SJSA1 (cell line): ENCODE measurements around the gene TAP1. TPM values are rescaled to one million over a fixed set of nuclear protein-coding genes. Genes with fewer than 3 reads are reported as not detected.

Experiments
- DNase-seq, 2 experiments: peaks; one replicate each; pipeline ENCODE4 v3.0.0-alpha.2; 2015 to 2020; ENCODE audit warnings: low spot score in 2 of 2, low read depth in 1 of 2
- H3K27ac ChIP-seq: fragments of 250-450 bp; sonication (Bioruptor Pico); 2 replicates; pipeline ENCODE4 v1.5.1; 2020; ENCODE audit warnings: mild to moderate bottlenecking, moderate library complexity
- H3K27me3 ChIP-seq: fragments of 250-450 bp; sonication (Bioruptor Pico); replicated peaks from 2 replicates; pipeline ENCODE4 v1.5.1; 2020; ENCODE audit warnings: mild to moderate bottlenecking, moderate library complexity
- H3K36me3 ChIP-seq: fragments of 250-450 bp; sonication (Bioruptor Pico); 2 replicates; pipeline ENCODE4 v1.5.1; 2020; ENCODE audit warnings: mild to moderate bottlenecking
- H3K4me1 ChIP-seq: fragments of 250-450 bp; sonication (Bioruptor Pico); replicated peaks from 2 replicates; pipeline ENCODE4 v1.6.1; 2021; ENCODE audit warnings: mild to moderate bottlenecking
- H3K4me3 ChIP-seq: fragments of 250-450 bp; sonication (Bioruptor Pico); 2 replicates; pipeline ENCODE4 v1.5.1; 2020; ENCODE audit warnings: mild to moderate bottlenecking
- H3K9me3 ChIP-seq: fragments of 250-450 bp; sonication (Bioruptor Pico); replicated peaks from 2 replicates; pipeline ENCODE4 v1.5.1; 2020; ENCODE audit warnings: mild to moderate bottlenecking
- total RNA-seq: library from RNA; depleted of rRNA; stranded (reverse); fragments of >200 nt; shearing (Covaris generic); gene quantifications from 2 replicates; pipeline ENCODE4 v1.2.3, GENCODE V29; 2014

TAP1 gene
- total RNA-seq, 1 experiment from 2014 or later = 106 TPM

DNA sequence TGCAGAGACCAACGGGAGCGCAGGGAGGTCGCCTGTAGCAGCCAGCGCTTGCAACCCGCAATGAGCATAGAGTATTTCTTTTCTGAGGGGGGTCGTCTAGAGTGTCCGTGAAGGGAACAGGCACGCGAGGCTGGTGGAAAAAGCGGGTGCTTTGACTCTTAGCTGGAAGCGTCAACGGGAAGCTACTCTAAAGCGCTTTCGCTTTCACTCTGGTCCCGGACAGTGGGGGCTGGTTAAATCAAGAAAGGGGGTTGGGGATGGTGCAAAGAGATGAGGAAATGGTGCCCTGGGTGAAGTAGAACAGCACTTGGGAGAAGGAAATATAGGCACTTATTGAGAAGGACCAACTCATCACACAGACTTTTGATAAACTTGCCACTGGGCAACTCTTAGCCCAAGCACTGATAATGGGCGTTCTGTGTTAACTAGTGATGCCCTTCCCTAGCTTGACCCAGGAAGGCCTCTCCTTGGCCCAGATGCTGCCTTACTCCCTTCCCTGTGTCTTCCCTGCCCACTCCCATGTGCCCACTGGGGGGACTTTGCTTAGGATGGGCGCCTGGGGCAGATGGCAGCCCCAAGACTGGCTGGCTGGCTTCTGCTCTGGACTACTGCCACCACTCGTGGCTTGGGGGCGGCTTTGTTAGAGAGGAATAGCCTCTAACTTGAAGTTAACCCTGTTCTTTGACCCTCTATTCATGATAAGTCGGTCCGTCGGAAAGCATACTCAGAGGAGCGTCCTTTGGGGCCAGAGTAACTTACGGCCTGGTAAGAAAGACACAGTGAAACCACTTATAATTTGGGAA, 1.1 kb upstream of the TAP1 start:
- peak in 1 of 2 experiments; percentile 45 for DNase-seq
- Histone ChIP-seq H3K9me3 (no peaks in the 10 kb centered on the region), H3K27me3 (no peaks in the 10 kb centered on the region), H3K4me3 (peak overlapping the region; percentile 69), H3K4me1 (peaks cover 15% of the 10 kb centered on the region), H3K36me3 (peaks cover 49% of the 10 kb centered on the region), H3K27ac (peak overlapping the region; percentile 81)

- peak in 1 of 2 experiments; percentile 55 for DNase-seq
- Histone ChIP-seq H3K27ac (peak overlapping the region; percentile 81), H3K36me3 (peaks cover 50% of the 10 kb centered on the region), H3K27me3 (no peaks in the 10 kb centered on the region), H3K4me1 (peaks cover 15% of the 10 kb centered on the region), H3K9me3 (no peaks in the 10 kb centered on the region), H3K4me3 (peak overlapping the region; percentile 69)
Observed at GRCh38 chr6:32852844-32853540, 512 bp downstream of the TAP1 start.

DNA sequence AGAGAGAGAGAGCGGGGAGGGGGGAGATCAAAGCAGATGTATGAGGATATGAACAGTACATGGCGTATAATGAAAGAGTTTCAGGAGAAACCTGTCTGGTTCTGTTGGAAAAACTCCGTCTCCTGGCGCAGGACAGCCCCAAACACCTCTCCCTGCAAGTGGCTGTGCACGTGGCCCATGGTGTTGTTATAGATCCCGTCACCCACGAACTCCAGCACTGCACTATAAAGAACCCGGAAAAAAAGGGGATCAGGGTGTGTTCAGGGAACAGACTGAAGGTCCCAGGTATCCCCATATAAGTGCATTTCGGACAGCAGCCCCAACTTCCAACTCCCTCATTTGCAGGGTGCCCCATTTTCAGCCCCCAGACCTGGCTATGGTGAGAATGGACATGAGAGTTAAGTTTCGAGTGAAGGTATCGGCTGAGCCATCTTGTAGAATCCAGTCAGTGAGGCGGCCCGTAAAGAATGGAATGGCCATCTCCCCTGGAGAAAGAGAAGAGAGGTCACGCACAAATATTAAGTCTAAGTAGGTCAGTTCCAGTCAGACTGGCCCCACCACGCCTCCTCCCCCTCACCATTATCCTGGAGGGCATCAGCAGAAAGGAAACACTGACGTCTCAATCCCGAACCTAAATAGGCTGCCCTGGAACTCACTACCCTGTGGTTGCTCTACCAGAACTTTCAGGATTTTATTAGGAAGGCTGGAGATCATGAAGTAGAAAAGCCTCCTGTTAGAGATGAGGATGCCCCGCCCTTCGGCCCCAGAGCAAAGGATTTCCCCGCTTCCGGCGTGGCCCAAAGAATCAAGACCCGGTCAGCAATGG, 1.3 kb downstream of the TAP1 start:
- Histone ChIP-seq H3K27ac (peak overlapping the region; percentile 81), H3K4me1 (peaks cover 15% of the 10 kb centered on the region)
- DNase-seq = peak in 1 of 2 experiments; percentile 23

GRCh38 chr6:32851025-32851424, 2.5 kb downstream of the TAP1 start:
- Histone ChIP-seq H3K27ac (no peak overlapping the region), H3K36me3 (peaks cover 60% of the 10 kb centered on the region), H3K9me3 (no peaks in the 10 kb centered on the region), H3K4me3 (no peak overlapping the region), H3K27me3 (no peaks in the 10 kb centered on the region), H3K4me1 (peaks cover 15% of the 10 kb centered on the region)
- no peak for DNase-seq

More for the DNA sequence above, 1.3 kb downstream of the TAP1 start:
- peaks cover 50% of the 10 kb centered on the region for H3K36me3 ChIP-seq
- H3K4me3 ChIP-seq = peak overlapping the region; percentile 69
- no peaks in the 10 kb centered on the region for H3K27me3 ChIP-seq
- H3K9me3 ChIP-seq = no peaks in the 10 kb centered on the region

- Histone ChIP-seq H3K36me3 (peaks cover 75% of the 10 kb centered on the region), H3K4me1 (peaks cover 18% of the 10 kb centered on the region), H3K27ac (no peak overlapping the region), H3K4me3 (no peak overlapping the region), H3K9me3 (no peaks in the 10 kb centered on the region), H3K27me3 (no peaks in the 10 kb centered on the region)
- no peak for DNase-seq
Observed at GRCh38 chr6:32849126-32849525, 4.4 kb downstream of the TAP1 start.

GRCh38 chr6:32847795-32848194, 5.7 kb downstream of the TAP1 start:
- Histone ChIP-seq H3K27ac (no peak overlapping the region), H3K9me3 (no peaks in the 10 kb centered on the region), H3K4me1 (peaks cover 23% of the 10 kb centered on the region), H3K36me3 (peaks cover 82% of the 10 kb centered on the region), H3K27me3 (no peaks in the 10 kb centered on the region), H3K4me3 (no peak overlapping the region)
- peak in 1 of 2 experiments; percentile 33 for DNase-seq

- Histone ChIP-seq H3K36me3 (peaks cover 87% of the 10 kb centered on the region), H3K27ac (no peak overlapping the region), H3K27me3 (no peaks in the 10 kb centered on the region), H3K4me3 (no peak overlapping the region), H3K4me1 (peaks cover 22% of the 10 kb centered on the region), H3K9me3 (no peaks in the 10 kb centered on the region)
- DNase-seq = peak in 1 of 2 experiments; percentile 32
Observed at GRCh38 chr6:32847004-32847403, 6.5 kb downstream of the TAP1 start.

DNA sequence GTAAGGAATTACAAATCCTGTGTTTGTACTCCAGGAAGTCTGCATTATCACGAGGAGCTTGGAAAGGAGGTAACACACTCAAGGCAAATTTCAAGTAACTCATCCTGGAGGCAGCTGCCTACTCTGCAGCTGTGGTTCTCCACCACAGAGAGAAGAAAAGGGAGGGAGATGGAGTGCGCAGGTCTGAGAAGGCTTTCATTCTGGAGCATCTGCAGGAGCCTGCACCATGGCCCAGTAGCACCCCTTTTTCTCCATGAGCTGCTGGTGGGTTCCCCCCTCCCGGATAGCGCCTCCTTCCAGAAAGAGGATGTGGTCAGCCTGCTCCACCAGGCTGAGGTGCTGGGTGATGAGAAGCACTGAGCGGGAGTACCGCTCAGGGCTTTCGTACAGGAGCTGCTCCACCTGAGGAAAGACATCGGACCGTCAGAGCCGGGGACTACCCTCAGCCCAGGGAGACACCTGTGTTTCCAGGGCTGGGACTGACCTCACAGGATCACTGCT, 8.1 kb downstream of the TAP1 start:
- no peak for DNase-seq

GRCh38 chr6:32844839-32845383, 8.6 kb downstream of the TAP1 start:
- peaks cover 19% of the 10 kb centered on the region for H3K4me1 ChIP-seq
- H3K36me3 ChIP-seq = peaks cover 85% of the 10 kb centered on the region
- DNase-seq = no peak
- H3K4me3 ChIP-seq = peak overlapping the region; percentile 68
- H3K9me3 ChIP-seq = no peaks in the 10 kb centered on the region
- peak overlapping the region; percentile 93 for H3K27ac ChIP-seq
- no peaks in the 10 kb centered on the region for H3K27me3 ChIP-seq

More for the DNA sequence above, 8.1 kb downstream of the TAP1 start:
- H3K9me3 ChIP-seq = no peaks in the 10 kb centered on the region
- no peaks in the 10 kb centered on the region for H3K27me3 ChIP-seq
- H3K4me1 ChIP-seq = peaks cover 19% of the 10 kb centered on the region
- no peak overlapping the region for H3K4me3 ChIP-seq
- peaks cover 85% of the 10 kb centered on the region for H3K36me3 ChIP-seq
- no peak overlapping the region; the same call in 1 of the 2 replicates for H3K27ac ChIP-seq

GRCh38 chr6:32843979-32844838, 9.3 kb downstream of the TAP1 start, which contains the start of gene PSMB8:
Gene PSMB8 (minus strand): TSS chr6:32844047. CDS start chr6:32843996, 51 bp downstream.
- DNase-seq = peak; percentile 94 to 96
- H3K27ac ChIP-seq = peak within 1 kb of the TSS; percentile 93
- H3K27me3 ChIP-seq = no peaks in the 10 kb centered on the region
- peaks cover 81% of the 10 kb centered on the region for H3K36me3 ChIP-seq
- H3K4me1 ChIP-seq = peaks cover 19% of the 10 kb centered on the region
- H3K9me3 ChIP-seq = no peaks in the 10 kb centered on the region
- H3K4me3 ChIP-seq = peak within 1 kb of the TSS; percentile 68

DNA sequence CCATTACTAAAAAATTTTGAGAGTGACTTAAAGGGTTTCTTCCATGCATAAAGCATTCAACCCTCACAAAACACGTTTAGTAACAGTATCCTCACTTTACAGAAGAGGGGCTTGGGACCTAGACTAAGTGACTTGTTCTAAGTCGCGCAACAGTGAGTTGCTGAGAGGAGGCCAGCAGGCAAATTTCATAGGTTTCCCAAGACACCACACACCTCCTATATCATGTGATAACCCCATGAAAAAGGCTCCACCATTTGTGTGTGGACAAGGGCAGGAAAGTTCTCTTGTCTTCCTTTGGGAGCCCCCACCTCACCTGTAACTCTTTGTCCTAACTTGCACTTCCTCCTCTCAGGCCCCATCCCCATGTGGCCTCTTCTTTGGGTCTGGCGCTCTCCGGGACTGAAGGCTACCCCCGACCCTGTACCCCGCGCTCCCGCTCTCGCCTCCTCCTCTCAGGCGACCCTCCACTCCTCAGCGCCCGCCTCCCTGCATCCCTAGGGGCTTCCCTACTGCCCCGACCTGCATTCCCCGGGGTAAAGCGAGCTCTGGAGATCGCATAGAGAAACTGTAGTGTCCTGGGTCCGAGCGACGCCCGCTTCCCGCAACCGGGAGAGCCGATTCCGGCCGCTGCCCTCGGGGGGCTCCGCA, 10.0 kb downstream of the TAP1 start:
- DNase-seq = no peak

DNA sequence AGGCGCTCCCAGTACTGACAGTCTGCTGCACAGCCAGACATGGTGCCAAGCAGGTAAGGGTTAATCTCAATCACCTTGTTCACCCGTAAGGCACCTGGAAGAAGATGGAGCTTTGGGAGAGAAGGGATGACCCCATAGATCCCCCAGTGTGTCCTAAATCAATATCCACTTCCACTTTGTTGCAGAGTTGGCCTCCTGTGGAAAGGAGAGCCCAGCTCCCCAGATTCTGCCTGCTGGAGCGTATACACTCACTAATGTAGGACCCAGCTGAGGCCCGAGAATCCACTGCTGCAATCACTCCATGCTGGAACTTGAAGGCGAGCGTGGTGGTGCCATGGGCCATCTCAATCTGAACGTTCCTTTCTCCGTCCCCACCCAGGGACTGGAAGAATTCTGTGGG, 10.8 kb downstream of the TAP1 start:
- no peak overlapping the region; the same call in 1 of the 2 replicates for H3K4me3 ChIP-seq
- peaks cover 23% of the 10 kb centered on the region for H3K4me1 ChIP-seq

More for the DNA sequence above, 10.0 kb downstream of the TAP1 start:
- Histone ChIP-seq H3K27me3 (no peaks in the 10 kb centered on the region), H3K9me3 (no peaks in the 10 kb centered on the region), H3K4me3 (peak overlapping the region; percentile 68), H3K36me3 (peaks cover 73% of the 10 kb centered on the region), H3K4me1 (peaks cover 19% of the 10 kb centered on the region), H3K27ac (peak overlapping the region; percentile 93)

More for the DNA sequence above, 10.8 kb downstream of the TAP1 start:
- Histone ChIP-seq H3K36me3 (peaks cover 69% of the 10 kb centered on the region), H3K9me3 (no peaks in the 10 kb centered on the region), H3K27ac (no peak overlapping the region), H3K27me3 (no peaks in the 10 kb centered on the region)
- DNase-seq = no peak
